EH (cell line): ENCODE results near the gene G0S2.
A peak's percentile ranks its signal among the peaks of the same experiment; 100 is the strongest.

Source experiments
- DNase-seq: peaks from one replicate; pipeline ENCODE4 v3.0.0-alpha.2; 2015; ENCODE audit warnings: low read depth

The G0S2 gene, protein sequence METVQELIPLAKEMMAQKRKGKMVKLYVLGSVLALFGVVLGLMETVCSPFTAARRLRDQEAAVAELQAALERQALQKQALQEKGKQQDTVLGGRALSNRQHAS

GRCh38 chr1:209674957-209675564, at the start of gene G0S2:
Gene G0S2 (plus strand): TSS chr1:209675412. CDS start chr1:209675685, 273 bp downstream.
- DNase-seq = peak; percentile 60

- DNase-seq = no peak
Observed at GRCh38 chr1:209625791-209626285, 49.4 kb upstream of the G0S2 start.

DNA sequence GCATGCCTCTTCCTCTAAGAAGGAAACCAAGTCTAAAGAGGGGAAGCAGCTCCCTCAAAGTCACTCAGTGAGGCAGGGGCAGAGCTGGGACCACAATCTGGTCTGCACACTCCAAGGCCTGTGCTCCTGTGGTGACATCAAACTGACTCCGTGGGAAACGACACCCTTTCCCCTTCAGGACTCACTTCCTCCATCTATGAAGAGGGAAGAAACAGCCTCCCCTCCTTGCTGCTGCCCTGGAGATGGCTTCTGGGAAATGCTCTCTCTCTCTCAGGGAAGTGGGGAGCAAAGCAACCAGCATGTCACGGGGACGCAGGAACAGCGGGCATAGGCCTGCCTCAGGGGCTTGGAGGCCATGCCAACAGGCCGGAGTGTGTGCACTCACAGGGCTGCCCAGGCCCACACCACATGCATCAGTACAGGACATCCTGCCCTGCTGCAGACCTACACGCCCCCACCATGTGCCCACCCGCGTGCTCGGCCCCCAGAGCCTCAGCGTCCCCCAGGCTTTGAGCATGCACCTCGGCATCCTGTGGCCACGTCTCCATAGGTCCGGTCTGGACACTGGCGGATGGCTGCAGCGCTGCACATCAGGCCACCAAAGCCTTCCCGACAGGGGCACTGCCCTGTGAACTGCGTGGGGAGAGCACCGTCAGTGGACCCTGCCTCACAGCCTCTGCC, 48.7 kb upstream of the G0S2 start:
- no peak for DNase-seq

DNA sequence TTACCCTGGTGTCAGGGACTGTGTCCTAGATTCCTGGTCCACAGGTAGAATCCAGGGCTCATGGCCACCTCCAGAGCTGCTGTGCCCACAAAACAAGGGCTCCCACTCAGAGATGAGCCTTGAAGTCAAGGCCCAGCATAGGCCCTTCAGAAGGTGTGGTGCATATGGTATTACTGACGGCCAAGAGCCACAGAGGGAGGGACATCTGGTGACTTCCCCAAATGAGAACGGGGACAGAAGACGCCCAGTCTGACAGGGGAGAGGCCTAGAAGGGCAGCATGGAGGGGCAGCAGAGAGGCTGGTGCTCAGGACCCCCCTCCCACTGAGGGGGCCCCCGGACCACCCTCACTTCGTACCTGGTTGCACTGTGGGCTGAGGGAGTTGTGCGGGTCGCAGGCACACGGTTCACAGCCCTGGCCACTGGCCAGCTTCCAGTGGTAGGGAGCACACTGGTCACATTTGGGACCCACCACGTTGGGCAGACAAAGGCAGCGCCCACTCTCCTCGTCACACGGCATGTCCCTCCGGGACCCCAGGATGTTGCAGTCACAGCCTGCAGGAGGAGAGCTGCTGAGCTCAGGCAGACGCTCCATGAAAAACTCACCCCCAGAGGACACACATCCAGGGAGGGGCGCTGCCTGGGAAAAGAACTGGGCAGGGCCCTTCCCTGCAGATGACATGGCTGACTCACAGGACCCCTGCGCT, 48.0 kb upstream of the G0S2 start:
- DNase-seq = no peak

- peak; percentile 76 for DNase-seq
Observed at GRCh38 chr1:209627732-209628196, 47.4 kb upstream of the G0S2 start.

- no peak for DNase-seq
Observed at GRCh38 chr1:209628618-209629299, 46.5 kb upstream of the G0S2 start.

GRCh38 chr1:209629621-209630382, 45.4 kb upstream of the G0S2 start:
- no peak for DNase-seq

GRCh38 chr1:209630383-209631225, 44.6 kb upstream of the G0S2 start:
- no peak for DNase-seq

- DNase-seq = peak; percentile 85
Observed at GRCh38 chr1:209633335-209633997, 41.7 kb upstream of the G0S2 start.

GRCh38 chr1:209634005-209634737, 41.0 kb upstream of the G0S2 start:
- DNase-seq = no peak

DNA sequence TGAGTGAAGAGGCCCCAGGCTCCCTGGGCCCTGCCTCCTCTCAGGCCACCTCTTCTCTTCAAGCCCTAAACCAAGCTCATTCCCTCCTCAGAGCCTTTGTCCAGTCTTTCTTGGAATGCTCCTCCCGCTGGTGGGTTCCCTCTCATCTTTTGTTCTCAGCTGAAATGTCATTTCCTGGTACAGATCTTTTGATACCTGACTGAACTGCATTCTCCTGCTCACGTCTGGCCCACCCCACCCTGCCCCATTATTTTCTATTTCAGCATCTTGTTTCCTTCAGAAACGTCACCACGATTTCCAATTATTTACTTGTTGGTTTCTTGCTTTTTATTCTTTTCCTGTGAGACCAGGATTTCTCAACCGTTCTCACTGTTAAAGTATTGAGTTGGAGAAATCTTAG, 39.4 kb upstream of the G0S2 start:
- no peak for DNase-seq

- peak; percentile 36 for DNase-seq
Observed at GRCh38 chr1:209641832-209642172, 33.4 kb upstream of the G0S2 start.

GRCh38 chr1:209642816-209643215, 32.4 kb upstream of the G0S2 start:
- no peak for DNase-seq

DNA sequence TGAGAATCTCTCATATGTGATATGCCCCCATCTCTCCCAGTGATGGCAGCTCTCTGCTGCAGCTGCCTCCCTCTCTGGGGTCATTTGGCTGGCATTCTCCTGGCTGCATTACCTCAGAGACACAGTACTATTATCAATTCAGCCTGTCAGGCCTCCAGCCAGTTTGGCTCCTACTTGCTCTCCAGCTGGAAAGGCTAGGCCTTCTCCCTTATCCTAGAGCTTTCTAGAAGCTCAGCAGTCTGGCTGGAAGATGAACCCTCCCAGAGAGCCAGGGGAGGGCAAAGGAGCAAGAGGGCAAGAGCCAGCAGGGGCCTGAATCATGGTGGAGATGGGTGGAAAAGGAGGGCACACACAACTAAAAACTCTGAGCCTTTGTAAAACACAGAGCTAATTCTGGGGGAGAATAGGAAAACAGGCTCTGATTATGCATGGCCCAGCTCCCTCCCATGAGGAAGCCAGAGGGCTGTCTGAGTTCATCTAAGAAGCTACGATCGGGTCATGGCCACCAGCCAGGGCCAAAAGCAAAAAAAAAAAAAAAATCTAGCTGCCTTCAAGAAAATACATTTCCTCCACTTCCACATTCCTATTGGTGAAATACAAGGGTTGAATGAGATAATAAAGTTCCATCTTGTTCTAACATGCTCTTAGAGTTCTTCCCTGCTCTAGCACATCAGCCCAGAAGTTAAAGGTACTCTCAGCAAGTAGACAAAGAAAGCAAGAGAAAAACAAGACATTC, 31.8 kb upstream of the G0S2 start:
- peak; percentile 72 for DNase-seq

DNA sequence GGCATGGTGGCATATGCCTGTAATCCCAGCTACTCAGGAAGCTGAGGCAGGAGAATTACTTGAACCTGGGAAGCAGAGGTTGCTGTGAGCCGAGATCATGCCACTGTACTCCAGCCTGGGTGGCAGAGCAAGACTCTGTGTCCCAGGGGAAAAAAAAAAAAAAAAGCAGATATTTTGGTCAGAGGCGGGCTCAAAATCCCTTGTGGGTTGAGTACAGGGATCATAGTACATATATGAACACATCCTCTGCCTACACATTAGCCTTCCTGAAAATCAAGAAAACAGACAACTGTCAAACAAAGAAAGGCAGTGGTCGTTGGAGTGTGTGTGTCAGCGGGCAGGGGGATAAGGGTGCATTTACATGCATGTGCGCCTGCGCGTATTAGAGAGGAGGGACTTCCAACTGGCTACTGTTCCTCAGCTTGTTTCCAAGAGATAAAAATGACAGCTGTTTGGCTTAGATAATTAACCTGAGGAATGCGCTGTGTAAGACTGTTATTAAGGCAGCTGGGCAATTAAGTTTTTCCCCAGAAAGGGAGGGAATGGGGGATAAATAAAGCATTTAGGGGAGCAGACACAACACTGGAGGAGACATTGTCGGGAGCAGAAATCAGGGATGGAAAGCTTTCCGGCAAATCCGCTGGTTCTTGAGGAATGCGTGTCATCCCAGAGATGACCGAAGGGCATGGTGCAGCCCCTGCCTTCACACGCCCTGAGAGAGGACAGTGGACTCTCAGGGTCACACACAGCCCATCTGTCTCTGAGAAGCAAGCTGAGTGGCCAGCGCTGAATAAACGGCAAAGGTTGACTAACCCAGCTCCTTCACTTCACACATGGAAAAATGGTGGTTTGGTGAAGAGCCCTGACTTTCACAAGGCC, 29.4 kb upstream of the G0S2 start:
- DNase-seq = no peak

DNA sequence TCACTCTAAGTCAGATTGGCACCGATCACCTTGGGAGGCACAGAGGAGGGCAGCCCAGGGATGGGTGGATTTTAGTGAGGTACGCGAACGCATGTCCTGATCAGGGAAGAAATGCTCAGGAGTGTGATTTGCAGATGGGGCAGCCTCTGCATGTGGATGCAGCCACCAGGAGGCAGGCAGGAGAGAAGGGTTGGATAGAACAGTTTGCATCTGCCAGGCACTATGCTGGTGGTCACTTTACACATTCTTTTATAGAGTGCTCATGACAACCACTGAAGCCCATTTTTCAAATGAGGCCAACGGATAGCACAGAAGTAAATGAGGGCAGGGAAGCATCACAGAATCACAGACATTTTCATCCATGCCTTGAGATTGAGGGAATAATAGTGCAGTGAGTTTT, 28.7 kb upstream of the G0S2 start:
- peak; percentile 80 for DNase-seq

DNA sequence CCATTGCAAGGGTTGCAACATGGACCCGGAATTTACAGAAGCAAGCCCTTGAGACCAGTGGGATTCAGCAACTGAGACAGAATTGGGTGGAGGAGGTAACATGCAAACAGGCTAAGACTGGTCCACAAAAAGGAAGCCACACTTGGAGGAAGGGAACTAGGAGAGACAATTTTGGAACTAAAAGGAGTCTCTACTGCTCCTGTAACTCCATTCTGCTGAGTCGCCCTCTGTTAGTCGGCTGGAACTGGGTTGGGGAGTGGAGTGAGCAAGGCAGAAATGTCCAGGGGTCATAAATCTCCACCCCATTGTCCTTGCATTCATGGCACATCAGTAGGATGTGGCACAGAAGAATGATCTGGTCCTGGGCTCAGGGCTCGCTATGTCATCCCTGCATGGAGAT, 28.1 kb upstream of the G0S2 start:
- DNase-seq = peak; percentile 41

- DNase-seq = no peak
Observed at GRCh38 chr1:209648346-209648745, 26.9 kb upstream of the G0S2 start.
